T-helper 2 cell treated with Interferon-gamma antibody and Interleukin-4, amounts not matched to agents 100 ng/mL and 5 ng/mL, for 36 hours (primary cell): ENCODE data around the gene MT1B. TPM values are rescaled to one million over a fixed set of nuclear protein-coding genes. Genes with fewer than 3 reads are reported as not detected.

Experiments used
- intact Hi-C: fragments of 100-400 bp; cut with micrococcal nuclease; formaldehyde crosslinking; loops from one replicate; pipeline ENCODE4 v1.15.1; 2023
- total RNA-seq: library from RNA; stranded (reverse); gene quantifications from 2 replicates; pipeline ENCODE4 v1.2.3, GENCODE V29; 2022

Gene MT1B
- total RNA-seq, 1 donor from 2014 or later: not detected

- intact Hi-C loops: no loop called here
Measured at GRCh38 chr16:56635441-56635967, 16.2 kb upstream of the MT1B start.

- intact Hi-C loops: no loop called here
Measured at GRCh38 chr16:56636616-56637413, 14.9 kb upstream of the MT1B start.

- intact Hi-C loops: loop anchor here (2.0 kb wide), 1 partner anchor 21 kb away; no protein-coding TSS in a partner anchor
Measured at GRCh38 chr16:56637814-56638750, 13.6 kb upstream of the MT1B start, which contains the start of gene MT1A. Gene MT1A (plus strand): TSS chr16:56638666. CDS start chr16:56638739, 73 bp downstream.

GRCh38 chr16:56639045-56639444 is 12.6 kb upstream of the MT1B start:
- intact Hi-C loops: loop anchor here (2.0 kb wide), 1 partner anchor 22 kb away; no protein-coding TSS in a partner anchor

- intact Hi-C loops: loop anchor here (5.0 kb wide), 1 partner anchor 42 kb away; the partner anchor contains the start of gene MT1X
Measured at GRCh38 chr16:56640076-56640475, 11.6 kb upstream of the MT1B start.

GRCh38 chr16:56641166-56641565 is 10.5 kb upstream of the MT1B start:
- intact Hi-C loops: loop anchor here (5.0 kb wide), 1 partner anchor 41 kb away; the partner anchor contains the start of gene MT1X

- intact Hi-C loops: loop anchor here (2.0 to 5.0 kb wide), 5 partner anchors 14 to 66 kb away; partner anchors contain the start of genes MT1E, MT1F and MT1X
Measured at GRCh38 chr16:56643080-56643778, 8.5 kb upstream of the MT1B start.

- intact Hi-C loops: loop anchor here (2.0 to 5.0 kb wide), 5 partner anchors 13 to 67 kb away; partner anchors contain the start of genes MT1E, MT1F and MT1X
Measured at GRCh38 chr16:56643833-56644232, 7.9 kb upstream of the MT1B start.

GRCh38 chr16:56645311-56645710 is 6.4 kb upstream of the MT1B start:
- intact Hi-C loops: no loop called here

GRCh38 chr16:56645838-56646237 is 5.8 kb upstream of the MT1B start:
- intact Hi-C loops: no loop called here

GRCh38 chr16:56647641-56648431 is 3.9 kb upstream of the MT1B start:
- intact Hi-C loops: no loop called here

GRCh38 chr16:56649271-56649670 is 2.4 kb upstream of the MT1B start:
- intact Hi-C loops: no loop called here

GRCh38 chr16:56649820-56650219 is 1.9 kb upstream of the MT1B start:
- intact Hi-C loops: no loop called here

GRCh38 chr16:56652600-56652999 is 914 bp downstream of the MT1B start:
- intact Hi-C loops: no loop called here

- intact Hi-C loops: no loop called here
Measured at GRCh38 chr16:56653218-56653617, 1.5 kb downstream of the MT1B start.

GRCh38 chr16:56657555-56658326 is 6.1 kb downstream of the MT1B start, which contains the start of gene MT1F:
Gene MT1F (plus strand): TSS chr16:56657959. CDS start chr16:56658059, 100 bp downstream.
- intact Hi-C loops: loop anchor here (2.0 kb wide), 3 partner anchors 15 to 45 kb away; partner anchors contain the start of gene MT1X

- intact Hi-C loops: loop anchor here (2.0 kb wide), 2 partner anchors 24 to 44 kb away; partner anchors contain the start of gene MT1X
Measured at GRCh38 chr16:56658327-56658875, 6.7 kb downstream of the MT1B start.
